Prostate gland (tissue), 2 donors: ENCODE results near the gene RAPH1.

ENCODE experiments used
- CTCF ChIP-seq, 4 experiments: fragments of 200-600 bp in 2 of 4; fragments of 450-650 bp in 2 of 4; sonication (generic) in 2 of 4; IDR thresholded peaks; 1 replicate in 3 of 4; 2 replicates in 1 of 4; pipeline ENCODE4 v1.5.1; 2016 to 2019; ENCODE audit warnings: antibody characterized with exemption in 4 of 4, mild to moderate bottlenecking in 2 of 4, moderate library complexity in 2 of 4
- POLR2A ChIP-seq: fragments of 450-650 bp; IDR thresholded peaks from one replicate; pipeline ENCODE4 v1.6.1; 2016; ENCODE audit warnings: antibody characterized with exemption, mild to moderate bottlenecking
- POLR2AphosphoS5 ChIP-seq: sonication (generic); formaldehyde crosslinking; IDR thresholded peaks from one replicate; pipeline ENCODE4 v1.6.1; 2017; ENCODE audit warnings: antibody characterized with exemption

- TF ChIP-seq POLR2A (no peak), CTCF (IDR thresholded peaks at IDR 0.05) (no peak), POLR2AphosphoS5 (no peak)
Observed at GRCh38 chr2:203346612-203347011, 188.5 kb downstream of the RAPH1 start.
